Progenitor cell of endocrine pancreas (in vitro differentiated cells): Measurements from ENCODE around the gene DAP. TPM values are rescaled to one million over a fixed set of nuclear protein-coding genes. Genes with fewer than 3 reads are reported as not detected.
A peak's percentile ranks its signal among the peaks of the same experiment; 100 is the strongest.

ENCODE experiments used
- DNase-seq: peaks from one replicate; pipeline ENCODE4 v3.0.0; 2021; ENCODE audit warnings: low spot score; ENCODE audit not compliant: unreplicated experiment
- H3K27ac Mint-ChIP-seq: 2 replicates; pipeline ENCODE4 v1.8.0; 2021; ENCODE audit warnings: mild to moderate bottlenecking, moderate library complexity, mixed read lengths
- H3K27me3 Mint-ChIP-seq: 2 replicates; pipeline ENCODE4 v1.8.0; 2021; ENCODE audit warnings: mixed read lengths
- H3K36me3 Mint-ChIP-seq: 2 replicates; pipeline ENCODE4 v1.8.0; 2022; ENCODE audit warnings: mixed read lengths; ENCODE audit not compliant: insufficient read depth
- H3K4me1 Mint-ChIP-seq: 2 replicates; pipeline ENCODE4 v1.8.0; 2021; ENCODE audit warnings: low read depth, mixed read lengths
- H3K4me3 Mint-ChIP-seq: 2 replicates; pipeline ENCODE4 v1.8.0; 2021; ENCODE audit warnings: low read depth, mild to moderate bottlenecking, moderate library complexity, mixed read lengths
- H3K9me3 Mint-ChIP-seq: 2 replicates; pipeline ENCODE4 v1.8.0; 2021; ENCODE audit warnings: low read depth, mixed read lengths
- total RNA-seq: library from RNA; stranded (reverse); gene quantifications from 2 replicates; pipeline ENCODE4 v1.2.1, GENCODE V29; 2021
- TF ChIP-seq, protein P1 (sequence below): fragments of 200-600 bp; sonication (generic); IDR thresholded peaks from one replicate; pipeline ENCODE4 v1.5.0; 2021; ENCODE audit warnings: antibody characterized with exemption, mild to moderate bottlenecking; ENCODE audit not compliant: unreplicated experiment

The DAP gene
- total RNA-seq, 1 donor from 2014 or later = 91.1 TPM

DNA sequence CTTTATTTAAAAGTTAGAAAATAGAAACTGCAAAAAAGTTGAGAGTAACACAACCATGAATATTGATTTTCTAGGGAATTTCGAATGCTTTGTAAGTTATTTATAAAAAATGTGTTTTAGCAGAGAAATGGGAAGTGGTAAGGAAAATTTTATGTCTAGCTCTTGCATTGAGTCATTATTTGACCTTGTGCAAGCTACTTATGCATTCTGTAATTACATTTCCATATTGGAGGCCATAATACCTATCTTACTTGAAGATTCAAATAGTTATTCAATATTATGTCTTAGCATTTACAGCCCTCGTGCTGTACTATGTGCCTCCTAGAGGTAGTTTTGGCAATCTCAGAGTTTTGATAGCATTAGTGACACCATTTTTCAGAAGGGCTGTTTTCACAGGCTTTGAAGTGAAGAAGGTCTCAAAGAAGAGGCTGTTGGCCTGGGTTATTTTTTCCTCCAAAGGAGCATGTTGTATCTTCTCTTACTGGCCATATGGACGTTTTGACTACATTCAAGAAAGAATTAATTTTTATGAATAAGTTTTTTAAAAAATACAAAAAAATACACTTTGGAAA, 7.4 kb upstream of the DAP start:
- no peaks in the 10 kb centered on the region for H3K36me3 Mint-ChIP-seq
- H3K27ac Mint-ChIP-seq = no peak overlapping the region
- TF ChIP-seq, protein P1, sequence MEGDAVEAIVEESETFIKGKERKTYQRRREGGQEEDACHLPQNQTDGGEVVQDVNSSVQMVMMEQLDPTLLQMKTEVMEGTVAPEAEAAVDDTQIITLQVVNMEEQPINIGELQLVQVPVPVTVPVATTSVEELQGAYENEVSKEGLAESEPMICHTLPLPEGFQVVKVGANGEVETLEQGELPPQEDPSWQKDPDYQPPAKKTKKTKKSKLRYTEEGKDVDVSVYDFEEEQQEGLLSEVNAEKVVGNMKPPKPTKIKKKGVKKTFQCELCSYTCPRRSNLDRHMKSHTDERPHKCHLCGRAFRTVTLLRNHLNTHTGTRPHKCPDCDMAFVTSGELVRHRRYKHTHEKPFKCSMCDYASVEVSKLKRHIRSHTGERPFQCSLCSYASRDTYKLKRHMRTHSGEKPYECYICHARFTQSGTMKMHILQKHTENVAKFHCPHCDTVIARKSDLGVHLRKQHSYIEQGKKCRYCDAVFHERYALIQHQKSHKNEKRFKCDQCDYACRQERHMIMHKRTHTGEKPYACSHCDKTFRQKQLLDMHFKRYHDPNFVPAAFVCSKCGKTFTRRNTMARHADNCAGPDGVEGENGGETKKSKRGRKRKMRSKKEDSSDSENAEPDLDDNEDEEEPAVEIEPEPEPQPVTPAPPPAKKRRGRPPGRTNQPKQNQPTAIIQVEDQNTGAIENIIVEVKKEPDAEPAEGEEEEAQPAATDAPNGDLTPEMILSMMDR = no peak
- no peak for DNase-seq
- H3K27me3 Mint-ChIP-seq = peaks cover 7% of the 10 kb centered on the region
- peaks cover 2% of the 10 kb centered on the region for H3K4me1 Mint-ChIP-seq
- H3K9me3 Mint-ChIP-seq = no peaks in the 10 kb centered on the region
- H3K4me3 Mint-ChIP-seq = no peak overlapping the region

DNA sequence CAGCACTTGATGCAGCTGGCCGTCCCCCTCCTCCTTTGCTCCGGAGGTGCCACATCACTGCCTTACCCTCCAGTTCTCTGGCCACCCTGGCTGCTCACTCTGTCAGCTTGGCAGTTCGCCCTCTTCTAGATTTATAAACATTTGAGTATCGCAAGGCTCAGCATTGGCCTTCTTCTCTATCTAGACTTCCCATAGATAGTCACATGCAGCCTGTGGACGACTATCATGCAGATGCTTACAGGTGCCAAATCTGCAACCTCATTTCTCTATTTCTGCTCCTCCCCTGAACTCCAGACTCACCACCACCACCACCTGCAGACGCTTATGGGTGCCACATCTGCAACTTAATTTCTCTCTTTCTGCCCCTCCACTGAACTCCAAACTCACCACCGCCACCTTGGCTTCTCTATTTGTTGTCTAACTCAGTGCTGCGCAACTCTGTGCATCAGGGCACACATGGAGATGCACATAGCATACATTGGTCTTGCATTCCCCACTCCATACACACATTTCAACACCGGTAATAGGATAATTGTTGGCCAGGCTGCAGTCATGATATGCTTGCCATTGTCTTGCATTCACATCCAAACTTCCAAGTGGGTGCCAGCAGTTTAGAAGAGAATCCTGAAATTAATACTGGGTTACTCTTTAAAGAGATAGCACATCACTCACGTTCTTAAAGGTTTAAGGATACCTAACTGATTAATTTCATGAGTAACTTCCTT, 1.9 kb upstream of the DAP start:
- no peaks in the 10 kb centered on the region for H3K36me3 Mint-ChIP-seq
- H3K4me1 Mint-ChIP-seq = peaks cover 22% of the 10 kb centered on the region
- H3K27me3 Mint-ChIP-seq = peaks cover 2% of the 10 kb centered on the region
- DNase-seq = no peak
- peak overlapping the region; percentile 77 for H3K4me3 Mint-ChIP-seq
- TF ChIP-seq, protein P1 = no peak
- H3K27ac Mint-ChIP-seq = peak overlapping the region; percentile 97
- no peaks in the 10 kb centered on the region for H3K9me3 Mint-ChIP-seq

DNA sequence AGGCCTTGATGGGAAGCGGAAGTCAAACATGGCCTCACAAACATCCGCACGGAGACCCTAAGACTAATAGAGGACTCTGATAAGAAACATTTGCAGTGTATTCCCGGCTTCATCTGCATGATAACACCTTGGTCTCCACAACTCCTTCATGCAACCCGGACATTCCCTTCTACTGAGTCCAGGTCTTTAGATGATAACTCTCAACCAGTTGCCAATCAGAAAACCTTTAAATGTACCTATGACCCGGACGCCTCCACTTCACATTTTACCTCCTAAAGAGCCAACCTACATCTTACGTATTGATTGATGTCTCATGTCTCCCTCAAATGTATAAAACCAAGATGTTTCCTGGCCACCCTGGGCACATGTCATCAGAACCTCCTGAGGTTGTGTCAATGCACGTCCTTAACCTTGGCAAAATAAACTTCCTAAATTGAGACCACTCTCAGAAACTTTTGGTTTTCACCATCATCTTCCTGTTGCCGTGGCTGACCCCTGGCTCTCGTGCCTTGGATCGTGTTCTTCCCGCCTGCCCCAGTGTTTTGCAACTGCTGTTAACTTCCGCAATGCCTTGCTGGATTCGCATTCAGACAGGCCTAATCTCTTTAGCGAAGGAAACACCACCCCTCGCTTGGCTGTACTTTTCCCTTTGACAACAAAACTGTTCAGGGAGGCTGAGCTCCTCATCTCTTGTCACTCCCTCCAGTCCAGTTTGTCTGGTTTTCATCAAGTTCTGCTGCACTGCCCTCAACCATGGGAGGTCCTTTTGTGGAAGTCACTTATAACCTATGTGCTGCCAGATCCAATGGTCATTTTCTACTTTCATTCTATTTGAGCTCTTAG, 1.1 kb upstream of the DAP start:
- Mint-ChIP-seq H3K4me1 (peaks cover 27% of the 10 kb centered on the region), H3K27me3 (peaks cover 2% of the 10 kb centered on the region), H3K27ac (peak overlapping the region; percentile 97), H3K9me3 (no peaks in the 10 kb centered on the region), H3K4me3 (peak overlapping the region; percentile 77), H3K36me3 (no peaks in the 10 kb centered on the region)
- TF ChIP-seq, protein P1 = no peak
- DNase-seq = no peak

DNA sequence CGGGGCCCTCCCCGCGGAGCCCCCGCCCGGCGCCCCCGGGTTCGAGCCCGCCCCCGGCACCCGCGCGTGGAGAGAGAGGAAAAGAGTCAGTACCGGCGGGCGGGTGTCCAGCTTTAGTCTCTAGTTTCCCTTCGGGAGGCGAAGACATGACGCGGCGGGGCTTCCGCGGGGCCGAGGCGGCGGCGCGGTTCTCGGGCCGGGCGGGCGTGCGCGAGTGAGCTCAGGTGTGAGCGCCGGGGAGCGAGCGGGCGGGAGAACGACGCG, 181 bp downstream of the DAP start:
- no peaks in the 10 kb centered on the region for H3K9me3 Mint-ChIP-seq
- peak overlapping the region; percentile 93 for H3K4me3 Mint-ChIP-seq
- peaks cover 28% of the 10 kb centered on the region for H3K4me1 Mint-ChIP-seq
- peaks cover 1% of the 10 kb centered on the region for H3K36me3 Mint-ChIP-seq
- TF ChIP-seq, protein P1 = no peak
- DNase-seq = no peak
- peaks cover 2% of the 10 kb centered on the region for H3K27me3 Mint-ChIP-seq
- no peak overlapping the region for H3K27ac Mint-ChIP-seq

DNA sequence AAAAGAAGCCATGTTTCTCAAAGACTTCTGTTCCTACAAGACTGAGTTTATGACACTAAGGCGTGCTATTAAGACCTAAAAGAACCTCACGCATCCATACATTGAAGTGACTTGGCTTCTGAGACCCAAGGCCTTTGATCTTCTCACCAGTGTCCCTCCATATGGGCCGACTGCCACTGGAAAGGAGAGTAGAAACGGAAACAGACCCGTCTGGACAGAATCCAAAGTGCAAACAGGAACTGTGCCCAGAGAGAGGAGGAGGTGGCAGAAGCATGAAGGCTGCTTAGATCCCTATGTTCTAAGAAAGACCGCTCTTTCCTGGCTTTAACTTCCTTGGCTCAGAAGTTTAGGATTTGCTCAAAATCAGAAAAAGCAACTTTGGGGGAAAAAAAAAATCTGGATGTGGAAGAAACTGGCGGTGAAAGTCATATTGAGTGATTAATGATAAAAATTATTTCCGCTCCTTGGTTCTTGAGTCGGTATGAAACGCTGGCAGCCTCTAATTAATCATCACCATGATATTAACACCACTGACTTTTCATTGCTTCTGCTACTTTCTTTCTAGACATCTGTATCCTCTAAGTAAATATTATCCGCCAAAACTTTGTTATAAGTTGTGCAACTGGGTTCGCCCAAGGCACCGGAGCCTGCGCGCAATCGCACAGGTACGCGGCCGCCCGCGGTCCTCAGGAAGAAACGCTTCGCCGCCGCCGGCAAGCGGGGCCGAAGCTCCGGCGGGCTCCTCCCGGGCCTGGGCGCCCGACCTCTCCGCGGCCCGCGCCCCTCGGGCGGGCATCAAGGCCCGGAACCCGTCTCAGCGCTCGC, 726 bp downstream of the DAP start:
- no peak for DNase-seq
- Mint-ChIP-seq H3K27me3 (no peaks in the 10 kb centered on the region), H3K4me1 (peaks cover 28% of the 10 kb centered on the region), H3K9me3 (no peaks in the 10 kb centered on the region), H3K4me3 (peak overlapping the region; percentile 93), H3K36me3 (peaks cover 5% of the 10 kb centered on the region), H3K27ac (peak overlapping the region; percentile 96)
- TF ChIP-seq, protein P1 = no peak
